Glutamatergic neuron (in vitro differentiated cells): ENCODE data around the gene TRABD. TPM values are rescaled to one million over a fixed set of nuclear protein-coding genes. Genes with fewer than 3 reads are reported as not detected.

Source experiments
- DNase-seq: peaks from one replicate; pipeline ENCODE4 v3.0.0; 2022
- H3K27ac Mint-ChIP-seq: one replicate; pipeline ENCODE4 v1.8.0; 2020; ENCODE audit warnings: mild to moderate bottlenecking, mixed read lengths, inconsistent platforms; ENCODE audit not compliant: unreplicated experiment
- H3K27me3 Mint-ChIP-seq: one replicate; pipeline ENCODE4 v1.8.0; 2020; ENCODE audit warnings: mild to moderate bottlenecking, moderate library complexity, mixed read lengths, inconsistent platforms; ENCODE audit not compliant: unreplicated experiment
- H3K36me3 Mint-ChIP-seq: one replicate; pipeline ENCODE4 v1.8.0; 2020; ENCODE audit warnings: mild to moderate bottlenecking, mixed read lengths, inconsistent platforms; ENCODE audit not compliant: unreplicated experiment
- H3K4me1 Mint-ChIP-seq: one replicate; pipeline ENCODE4 v1.8.0; 2020; ENCODE audit warnings: mild to moderate bottlenecking, low read depth, mixed read lengths, inconsistent platforms; ENCODE audit not compliant: unreplicated experiment
- H3K4me3 Mint-ChIP-seq: one replicate; pipeline ENCODE4 v1.8.0; 2020; ENCODE audit warnings: mild to moderate bottlenecking, mixed read lengths, inconsistent platforms; ENCODE audit not compliant: unreplicated experiment
- H3K9me3 Mint-ChIP-seq: one replicate; pipeline ENCODE4 v1.8.0; 2020; ENCODE audit warnings: mild to moderate bottlenecking, moderate library complexity, mixed read lengths, inconsistent platforms; ENCODE audit not compliant: unreplicated experiment
- CTCF ChIP-seq: fragments of 200-600 bp; sonication (generic); IDR thresholded peaks from one replicate; pipeline ENCODE4 v1.5.0; 2021; ENCODE audit not compliant: partially characterized antibody, unreplicated experiment
- total RNA-seq: library from RNA; stranded (reverse); fragmentation: NEBNext Ultra II Directional; extraction: Animal tissue kit (Norgen Biotek cat#: 25700); gene quantifications from one replicate; pipeline ENCODE4 v1.2.1, GENCODE V29; 2021; ENCODE audit not compliant: unreplicated experiment

Gene TRABD
- total RNA-seq, 1 donor from 2014 or later = 31.3 TPM

- DNase-seq = no peak
- Mint-ChIP-seq H3K9me3 (peaks cover 18% of the 10 kb centered on the region), H3K27me3 (peaks cover 10% of the 10 kb centered on the region), H3K36me3 (no peaks in the 10 kb centered on the region), H3K27ac (no peak overlapping the region), H3K4me3 (no peak overlapping the region), H3K4me1 (no peaks in the 10 kb centered on the region)
- TF ChIP-seq CTCF = no peak
These were observed 35.1 kb downstream of the TRABD start for GRCh38 chr22:50220603-50221409.

GRCh38 chr22:50221410-50222300 lies 35.9 kb downstream of the TRABD start:
- H3K9me3 Mint-ChIP-seq = peaks cover 17% of the 10 kb centered on the region
- peaks cover 10% of the 10 kb centered on the region for H3K27me3 Mint-ChIP-seq
- peak; percentile 18 for DNase-seq
- no peak overlapping the region for H3K4me3 Mint-ChIP-seq
- no peaks in the 10 kb centered on the region for H3K36me3 Mint-ChIP-seq
- H3K27ac Mint-ChIP-seq = no peak overlapping the region
- H3K4me1 Mint-ChIP-seq = no peaks in the 10 kb centered on the region
- no peak for TF ChIP-seq CTCF

- no peak for TF ChIP-seq CTCF
- Mint-ChIP-seq H3K4me1 (no peaks in the 10 kb centered on the region), H3K27ac (no peak overlapping the region), H3K27me3 (peaks cover 11% of the 10 kb centered on the region), H3K36me3 (no peaks in the 10 kb centered on the region), H3K4me3 (no peak overlapping the region), H3K9me3 (peaks cover 15% of the 10 kb centered on the region)
- DNase-seq = no peak
These were observed 36.8 kb downstream of the TRABD start for GRCh38 chr22:50222508-50222907.

GRCh38 chr22:50224071-50224470 lies 38.4 kb downstream of the TRABD start:
- H3K27ac Mint-ChIP-seq = no peak overlapping the region
- peaks cover 11% of the 10 kb centered on the region for H3K27me3 Mint-ChIP-seq
- H3K36me3 Mint-ChIP-seq = no peaks in the 10 kb centered on the region
- TF ChIP-seq CTCF = no peak
- no peak overlapping the region for H3K4me3 Mint-ChIP-seq
- peaks cover 15% of the 10 kb centered on the region for H3K9me3 Mint-ChIP-seq
- DNase-seq = peak; percentile 28
- H3K4me1 Mint-ChIP-seq = peaks cover 1% of the 10 kb centered on the region
